Umbilical cord (tissue), 2 donors: ENCODE results near the gene KRTAP4-4. TPM values are rescaled to one million over a fixed set of nuclear protein-coding genes. Genes with fewer than 3 reads are reported as not detected.
A peak's percentile ranks its signal among the peaks of the same experiment; 100 is the strongest.
"Not testable (repeated sequence)": the region's sequence is repeated elsewhere in the genome, so short reads cannot be mapped to it uniquely, and the experiment has no call there.

Experiments
- DNase-seq: peaks from one replicate; pipeline ENCODE4 v3.0.0-alpha.2; 2015; ENCODE audit warnings: low spot score
- total RNA-seq: library from RNA; depleted of rRNA; stranded (reverse); fragments of >200 nt; gene quantifications from one replicate; pipeline ENCODE4 v1.2.3, GENCODE V29; 2014; ENCODE audit warnings: low replicate concordance; ENCODE audit not compliant: insufficient read depth

The KRTAP4-4 gene
- total RNA-seq, 1 donor from 2014 or later: 2.6 TPM

GRCh38 chr17:41148971-41149651 is 11.4 kb downstream of the KRTAP4-4 start:
- not testable (repeated sequence) for DNase-seq

GRCh38 chr17:41147531-41148204 is 12.9 kb downstream of the KRTAP4-4 start:
- DNase-seq: no peak

DNA sequence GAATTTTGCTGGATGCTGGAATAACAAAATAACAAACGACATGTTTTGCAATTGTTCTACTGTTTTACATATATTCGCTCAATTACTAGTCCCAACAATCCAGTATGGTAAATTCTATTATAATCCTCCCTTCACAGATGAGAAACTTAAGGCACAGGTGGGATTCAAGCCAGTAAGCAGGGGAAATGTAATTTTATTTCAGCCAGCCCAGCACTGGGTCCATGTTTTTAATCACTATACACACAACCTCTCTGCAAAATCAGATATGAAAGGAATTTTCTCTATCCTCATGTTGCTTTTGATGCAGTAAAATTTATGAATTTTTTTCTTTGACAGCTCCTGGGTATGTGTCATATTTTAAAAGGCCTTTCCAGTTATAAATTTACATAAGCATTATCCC is 15.3 kb downstream of the KRTAP4-4 start:
- DNase-seq: no peak

- DNase-seq: no peak
These were observed 15.7 kb downstream of the KRTAP4-4 start for GRCh38 chr17:41144846-41145245.

DNA sequence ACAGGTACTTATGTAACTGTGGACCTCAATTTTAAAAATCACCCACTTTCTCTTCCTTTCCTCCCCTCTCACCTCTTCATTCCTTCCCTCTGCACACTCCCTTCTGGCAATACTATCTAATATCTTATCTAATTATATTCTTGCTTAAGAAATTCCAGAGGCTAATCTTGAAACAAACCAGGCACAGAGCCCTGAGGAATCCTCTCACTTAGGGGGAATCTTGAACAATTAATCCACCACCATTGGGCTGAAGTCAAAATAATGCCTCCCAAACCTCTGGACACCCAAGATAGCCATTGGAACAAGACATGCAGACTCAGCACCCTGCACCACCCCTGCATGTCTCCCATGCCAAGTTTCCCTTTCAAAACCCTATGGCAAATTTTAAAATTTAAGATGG is 19.2 kb downstream of the KRTAP4-4 start:
- no peak for DNase-seq

- DNase-seq: no peak
These were observed 20.0 kb downstream of the KRTAP4-4 start, which contains the start of gene KRTAP4-6 for GRCh38 chr17:41140360-41141131. TSS of gene KRTAP4-6 (minus strand) at chr17:41140544. CDS start at chr17:41140487, 57 bp downstream.

DNA sequence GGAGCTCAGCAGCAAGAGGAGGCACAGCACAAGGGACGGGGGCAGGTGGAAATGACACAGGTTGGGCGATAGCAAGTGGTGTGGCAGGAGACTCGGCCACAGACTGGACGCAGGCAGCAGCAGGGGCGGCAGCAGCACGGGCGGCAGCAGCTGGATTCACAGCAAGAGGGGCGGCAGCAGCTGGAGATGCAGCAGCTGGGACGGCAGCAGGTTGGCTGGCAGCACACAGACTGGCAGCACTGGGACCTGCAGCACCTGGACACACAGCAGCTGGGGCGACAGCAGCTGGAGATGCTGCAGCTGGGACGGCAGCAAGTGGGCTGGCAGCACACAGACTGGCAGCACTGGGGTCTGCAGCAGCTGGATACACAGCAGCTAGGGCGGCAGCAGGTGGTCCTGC is 20.7 kb downstream of the KRTAP4-4 start:
- DNase-seq: not testable (repeated sequence)

DNA sequence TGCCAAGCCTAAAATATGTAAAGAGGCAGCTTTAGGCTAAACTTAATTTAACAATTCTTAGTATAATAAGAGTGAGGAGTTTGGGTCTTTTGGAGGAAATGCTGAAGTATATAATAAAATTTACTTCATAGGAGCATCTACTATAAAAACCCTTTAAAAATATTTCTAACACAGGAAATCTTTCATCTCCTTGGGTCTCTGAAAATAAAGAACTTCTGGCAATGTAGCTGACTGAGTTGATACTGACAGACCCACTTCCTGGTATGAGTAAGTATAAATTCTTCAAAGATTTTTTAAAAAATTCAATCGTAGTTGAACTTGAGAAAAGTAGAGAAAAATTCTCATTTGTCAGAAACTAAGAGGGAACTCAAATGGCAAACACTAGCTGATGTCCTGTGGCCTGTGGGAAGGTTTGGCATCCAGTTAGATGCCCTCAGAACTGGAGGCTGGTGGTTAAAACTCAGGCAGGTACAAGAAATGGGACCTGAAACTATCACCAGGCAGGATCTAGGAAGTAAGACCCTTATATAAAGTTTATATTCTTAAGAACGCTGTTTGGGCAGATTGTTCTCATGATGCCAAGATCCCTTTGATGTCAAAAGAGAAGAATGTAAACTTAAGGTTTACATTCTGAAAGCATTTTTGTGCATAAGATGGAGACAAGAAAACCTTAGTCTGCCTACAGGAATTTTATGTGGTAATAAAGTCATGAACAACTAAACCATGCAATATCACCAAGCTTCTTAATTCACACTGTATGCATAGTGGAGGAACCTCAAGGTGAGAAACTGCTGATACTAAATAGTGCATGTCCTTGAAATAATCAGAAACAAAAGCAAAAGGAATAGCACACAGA is 26.4 kb downstream of the KRTAP4-4 start:
- DNase-seq: no peak

GRCh38 chr17:41131979-41132378 is 28.6 kb downstream of the KRTAP4-4 start:
- DNase-seq: no peak

GRCh38 chr17:41127371-41127770 is 33.2 kb downstream of the KRTAP4-4 start:
- DNase-seq: no peak

DNA sequence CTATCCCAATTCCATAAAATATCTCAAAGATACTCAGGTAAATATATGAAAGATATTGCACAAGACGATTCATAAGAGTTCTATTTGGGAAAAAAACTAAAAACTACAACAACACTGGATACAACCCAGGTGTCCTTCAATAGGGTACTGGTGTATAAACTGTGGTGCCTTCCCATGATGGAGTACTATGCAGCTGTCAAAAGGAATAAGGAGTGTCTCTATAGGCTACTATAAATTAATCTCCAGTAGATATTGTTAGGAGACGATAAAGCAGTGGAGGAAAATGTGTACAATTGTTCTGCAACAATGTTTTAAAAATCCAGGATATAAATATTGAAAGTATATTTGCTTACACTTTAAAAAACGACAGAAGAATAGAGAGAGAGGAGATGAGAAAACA is 34.1 kb downstream of the KRTAP4-4 start:
- DNase-seq: no peak

DNA sequence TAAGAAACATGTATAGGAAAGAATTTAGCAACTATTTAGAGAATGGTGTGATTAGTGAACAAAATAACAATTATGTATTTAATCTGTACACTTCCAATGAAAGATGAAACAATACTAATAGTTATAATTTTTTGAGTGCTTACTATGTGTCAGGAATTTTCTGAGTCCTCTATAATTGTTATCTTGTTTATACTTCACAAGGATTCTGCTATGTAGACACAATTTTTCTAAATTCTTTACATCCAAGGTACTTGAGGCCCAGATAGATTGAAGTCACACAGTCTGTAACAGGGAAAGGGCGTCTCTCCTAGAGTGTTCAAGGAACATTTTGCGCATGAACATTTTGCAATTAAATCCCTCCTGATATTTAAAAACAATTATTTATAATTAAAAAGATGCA is 35.5 kb downstream of the KRTAP4-4 start:
- DNase-seq: no peak

DNA sequence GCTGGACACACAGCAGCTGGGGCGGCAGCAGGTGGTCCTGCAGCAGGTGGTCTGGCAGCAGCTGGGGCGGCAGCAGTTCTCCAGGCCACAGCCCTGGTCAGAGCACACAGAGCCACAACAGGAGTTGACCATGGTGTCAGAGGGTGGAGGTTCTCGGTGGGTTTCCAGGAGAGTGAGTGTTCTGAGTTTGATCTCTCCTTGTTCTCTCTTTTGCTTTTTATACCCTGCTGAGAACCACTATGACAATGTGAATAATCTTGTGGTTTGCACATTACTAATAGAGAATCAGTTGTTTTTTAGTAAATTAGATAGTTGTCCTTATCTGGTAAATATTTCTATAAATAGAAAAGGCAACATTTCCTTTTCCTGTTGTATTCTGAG is 36.6 kb downstream of the KRTAP4-4 start, which contains the start of gene KRTAP4-12:
KRTAP4-12 (minus strand) TSS at position 192 of the 381 bp plus-strand sequence; CDS start at position 132, 60 bp downstream.
- not testable (repeated sequence) for DNase-seq

GRCh38 chr17:41123292-41123990 is 37.1 kb downstream of the KRTAP4-4 start:
- not testable (repeated sequence) for DNase-seq

- DNase-seq: no peak
These were observed 38.8 kb downstream of the KRTAP4-4 start for GRCh38 chr17:41121742-41122141.

DNA sequence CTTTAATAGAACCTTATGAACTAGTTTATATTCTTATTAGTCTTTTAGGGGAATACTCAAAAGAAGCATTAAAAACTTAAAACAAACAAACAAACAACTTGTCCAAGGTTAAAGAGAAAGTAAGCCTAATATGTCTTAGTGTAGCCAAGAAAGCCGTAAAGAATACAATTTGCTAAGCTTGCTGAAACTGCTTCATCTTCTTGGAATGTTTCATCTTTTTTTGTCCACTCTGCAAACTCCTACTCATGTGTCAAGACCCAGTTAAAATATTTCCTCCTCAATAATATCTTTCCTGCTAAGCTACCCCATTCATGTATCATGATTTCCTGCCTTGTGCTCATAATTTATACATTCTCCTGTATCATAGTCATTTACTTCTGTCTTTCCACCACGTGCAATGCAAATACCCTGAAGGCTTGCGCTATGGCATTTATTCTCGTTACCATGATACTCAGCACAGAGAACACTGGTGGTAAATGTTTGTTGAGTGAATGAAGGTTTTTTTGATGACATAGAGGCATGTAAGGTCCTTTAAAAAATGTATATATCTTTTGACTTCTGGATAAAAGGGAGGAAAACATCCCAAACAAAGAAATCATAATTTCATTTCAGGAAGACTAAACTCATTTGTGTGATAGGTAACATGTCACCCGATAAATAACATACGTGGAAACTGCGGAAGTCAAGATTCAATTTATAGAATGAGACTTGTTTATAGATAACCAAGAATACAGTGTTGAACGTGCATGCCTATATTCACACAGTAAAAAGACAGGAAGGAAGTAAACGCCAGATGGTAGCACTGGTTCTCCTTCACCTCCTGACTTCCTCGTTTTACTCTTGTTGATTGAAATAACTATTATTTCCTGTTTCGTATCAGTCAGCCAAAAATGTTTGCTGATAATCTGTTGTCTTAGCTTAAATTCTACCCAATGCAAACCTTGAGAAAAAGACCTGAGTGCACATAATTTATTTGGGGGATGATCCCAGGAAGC is 40.6 kb downstream of the KRTAP4-4 start:
- peak; percentile 5 for DNase-seq

GRCh38 chr17:41118721-41119120 is 41.8 kb downstream of the KRTAP4-4 start:
- DNase-seq: no peak

- DNase-seq: not testable (repeated sequence)
These were observed 42.6 kb downstream of the KRTAP4-4 start, which contains the start of gene KRTAP4-11 for GRCh38 chr17:41117846-41118386. TSS of gene KRTAP4-11 (minus strand) at chr17:41118373. CDS start at chr17:41118315, 58 bp downstream.

- no peak for DNase-seq
These were observed 44.3 kb downstream of the KRTAP4-4 start for GRCh38 chr17:41116297-41116696.
